ENCODE measurements around the gene NSUN4.
"Not testable (repeated sequence)": the region's sequence is repeated elsewhere in the genome, so short reads cannot be mapped to it uniquely, and the experiment has no call there.

Gene NSUN4

DNA sequence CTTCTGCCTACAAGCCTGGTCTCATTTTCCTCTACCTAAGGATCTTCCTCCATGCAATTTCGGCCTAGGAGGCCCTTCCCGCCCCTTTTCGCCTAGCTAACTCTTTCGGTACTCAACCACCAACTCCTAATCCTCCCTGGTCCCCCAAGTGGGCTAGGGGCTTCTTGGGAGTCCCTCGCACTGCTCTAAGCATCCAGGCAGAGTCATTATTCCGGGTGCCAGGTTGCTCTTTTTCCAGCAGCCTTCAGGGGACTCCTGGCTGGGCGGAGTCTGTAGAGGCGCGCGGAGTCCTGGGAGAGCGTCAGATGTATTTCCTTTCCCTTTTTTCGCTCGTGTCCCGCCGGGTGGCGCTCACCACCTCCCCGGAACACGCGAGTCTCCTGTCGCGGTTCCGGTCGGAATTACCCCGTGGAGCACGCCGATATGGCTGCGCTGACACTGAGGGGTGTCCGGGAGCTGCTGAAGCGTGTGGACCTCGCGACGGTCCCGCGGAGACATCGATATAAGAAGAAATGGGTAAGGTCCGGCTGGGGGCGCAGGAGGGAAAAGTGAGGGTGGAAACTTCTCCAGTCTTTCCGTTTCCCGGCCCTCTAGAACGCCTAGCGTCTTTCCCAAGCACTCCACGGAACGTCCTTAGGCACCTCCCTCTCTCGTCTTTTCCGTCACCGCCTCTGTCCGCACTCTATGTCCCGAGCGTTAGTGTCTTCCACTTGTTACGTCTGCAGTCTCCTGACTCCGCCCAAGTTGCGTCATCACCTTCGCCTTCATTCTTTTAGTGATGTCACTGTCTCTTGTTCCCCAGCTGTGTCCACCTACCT, at the start of gene NSUN4:
Gene NSUN4, plus strand, starts transcription at position 404 of the 818 bp plus-strand sequence. Its CDS starts 20 bp downstream, at position 424.
- peak; percentile 96 for DNase-seq

DNA sequence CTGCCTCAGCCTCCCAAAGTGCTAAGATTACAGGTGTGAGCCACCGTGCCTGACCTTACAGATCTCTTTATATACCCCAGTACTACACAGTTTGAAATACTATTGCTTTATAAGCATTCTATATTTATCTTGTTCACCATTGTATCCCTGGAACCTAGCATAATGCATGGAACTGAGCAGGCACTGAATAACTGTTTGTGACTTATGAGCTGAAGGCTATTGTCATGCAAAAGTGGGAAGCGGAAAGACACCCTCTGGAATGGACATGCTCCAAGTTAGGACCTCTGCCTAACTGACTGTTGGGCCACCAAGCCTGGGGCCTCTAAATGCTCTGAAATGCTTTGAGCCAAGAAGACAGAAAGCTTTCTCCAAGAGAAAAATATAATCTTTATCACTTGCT, 45.3 kb upstream of the NSUN4 start:
- no peak for DNase-seq

DNA sequence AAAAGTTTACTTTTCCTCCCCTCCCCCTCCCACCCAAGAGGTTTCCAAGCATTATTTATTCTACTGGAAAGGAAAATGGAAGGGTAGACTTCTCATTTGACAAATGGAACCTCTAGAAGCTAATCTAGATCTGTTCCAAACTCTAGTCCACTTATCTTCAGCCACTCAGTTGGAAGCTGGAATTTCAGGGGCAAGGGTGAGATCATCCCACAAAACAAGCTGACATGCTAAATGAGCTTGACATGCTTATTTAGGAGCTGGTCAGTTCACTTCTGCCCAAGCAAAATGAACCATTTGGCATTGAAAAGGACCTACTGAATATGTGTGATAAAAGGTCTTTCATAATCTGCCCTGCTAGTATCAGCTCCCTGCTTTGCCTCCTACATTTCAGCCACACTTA, 42.2 kb upstream of the NSUN4 start:
- no peak for DNase-seq

DNA sequence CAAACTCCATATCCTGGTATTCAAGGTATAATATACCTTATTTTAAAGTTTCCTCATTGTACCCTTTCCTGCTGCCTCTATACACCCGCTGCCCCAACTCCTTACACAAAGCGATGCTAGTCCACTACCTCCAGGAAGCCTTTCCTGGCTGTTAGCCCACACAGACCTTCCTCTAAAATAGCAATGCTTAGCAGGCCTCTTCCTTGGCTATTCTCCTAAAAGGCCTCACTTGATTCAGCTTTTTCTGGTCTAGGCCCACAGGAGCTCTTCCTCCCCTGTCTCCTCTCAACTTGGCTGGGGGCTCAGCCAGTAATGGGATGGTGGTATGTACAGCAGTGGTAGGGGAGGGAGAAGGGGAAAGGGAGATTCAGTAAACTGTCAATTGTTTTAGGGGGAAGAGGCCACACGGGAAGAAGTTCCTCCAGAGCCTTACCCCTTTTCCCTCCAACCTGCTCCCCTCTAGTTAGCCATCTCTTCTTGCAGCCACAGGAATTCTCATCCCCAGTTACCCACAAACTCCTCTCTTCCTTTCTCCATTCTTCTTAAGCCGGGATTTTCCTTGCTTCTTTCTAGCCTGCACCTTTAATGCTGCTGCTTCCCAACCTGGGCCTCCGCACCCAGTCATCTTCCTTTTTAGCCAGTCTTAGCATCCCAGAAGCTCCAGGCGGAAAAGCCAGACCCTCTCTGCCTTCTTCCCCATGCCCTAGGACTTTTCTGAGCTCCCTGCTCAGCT, 39.8 kb upstream of the NSUN4 start:
- no peak for DNase-seq

GRCh38 chr1:46301406-46301807, 39.2 kb upstream of the NSUN4 start:
- DNase-seq, result no peak

DNA sequence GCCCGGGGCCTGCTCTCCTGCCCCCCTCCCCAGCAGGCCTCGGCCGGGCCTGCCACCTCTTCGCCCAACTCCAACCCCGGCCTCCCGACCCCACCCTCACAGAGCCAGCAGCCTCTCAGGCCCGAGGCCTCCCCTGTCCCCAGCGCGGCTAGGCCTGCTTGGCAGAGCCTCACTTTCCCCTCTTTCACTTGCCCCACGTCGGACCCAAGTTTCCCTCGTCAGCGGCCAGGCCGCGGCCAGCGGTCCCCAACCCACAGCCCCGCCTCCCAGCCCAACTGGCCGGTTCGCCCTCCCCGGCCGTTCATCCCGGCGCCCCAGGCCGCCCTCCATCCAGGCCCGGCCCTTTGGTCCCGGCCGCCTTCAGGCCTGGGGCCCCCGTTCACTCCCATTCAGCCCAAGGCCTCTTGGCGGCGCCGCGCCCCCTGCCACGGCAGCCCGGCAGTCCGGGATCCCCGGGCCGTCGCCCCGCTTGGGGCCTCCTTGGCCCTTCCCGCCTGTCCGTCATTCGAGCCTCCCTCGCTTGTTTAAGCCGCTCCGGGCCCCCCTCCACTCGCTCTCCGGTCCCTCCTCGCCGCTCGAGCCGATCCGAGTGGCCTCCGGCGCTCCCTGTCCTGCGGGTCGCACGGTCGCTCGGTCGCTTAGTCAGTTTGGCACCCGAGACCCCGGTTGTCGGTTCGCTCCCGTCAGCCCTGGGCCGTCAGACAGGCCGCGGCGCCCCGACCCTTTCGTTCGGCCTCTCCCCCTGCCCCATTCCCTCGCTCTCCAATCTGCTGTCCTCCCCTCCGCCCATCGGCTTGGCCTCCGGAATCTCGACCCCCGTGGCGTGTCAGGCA, 38.6 kb upstream of the NSUN4 start:
- DNase-seq, result peak; percentile 76

DNA sequence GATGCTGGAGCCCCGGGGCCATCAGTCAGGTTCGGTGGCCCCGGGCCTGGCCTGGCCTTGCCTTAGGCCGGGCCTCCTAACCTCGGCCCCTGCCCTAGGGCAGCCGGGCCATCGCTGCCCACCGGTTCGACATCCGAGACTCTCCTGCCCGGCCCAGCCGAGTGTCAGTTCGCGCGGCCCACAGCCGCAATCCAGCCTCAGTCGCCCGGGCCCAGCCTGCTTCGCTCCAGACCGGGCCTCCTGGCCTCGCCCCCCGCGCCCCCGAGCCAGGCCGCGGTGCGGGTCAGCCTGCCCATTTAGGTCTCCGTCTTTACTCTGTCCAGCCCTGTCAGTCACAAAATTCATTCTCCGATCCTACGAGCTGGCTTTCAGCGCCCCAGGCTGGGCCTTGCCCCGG, 38.0 kb upstream of the NSUN4 start:
- no peak for DNase-seq

GRCh38 chr1:46303038-46303871, 37.4 kb upstream of the NSUN4 start, which contains the start of the genes LRRC41 and UQCRH:
Gene LRRC41, minus strand, starts transcription at chr1:46303616. Its CDS starts 294 bp downstream, at chr1:46303322.
Gene UQCRH, plus strand, starts transcription at chr1:46303698. Its CDS starts 69 bp downstream, at chr1:46303767.
- peak; percentile 97 for DNase-seq

- DNase-seq, result no peak
These were observed 36.7 kb upstream of the NSUN4 start for GRCh38 chr1:46303872-46304326.

DNA sequence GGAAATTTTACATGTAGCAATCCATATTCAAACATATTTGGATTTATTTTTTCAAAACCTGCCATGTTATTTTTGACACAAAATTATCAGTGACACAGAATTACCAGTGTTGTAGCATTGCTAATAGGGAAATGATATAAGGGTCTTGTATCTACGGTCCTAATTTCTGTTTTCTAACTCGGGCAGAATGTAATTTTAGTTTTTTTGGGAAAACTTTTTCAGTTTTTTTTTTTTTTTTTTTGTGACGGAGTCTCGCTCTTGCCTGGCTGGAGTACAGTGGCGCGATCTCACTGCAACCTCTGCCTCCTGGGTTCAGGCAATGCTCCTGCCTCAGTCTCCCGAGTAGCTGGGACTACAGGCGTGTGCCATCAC, 34.5 kb upstream of the NSUN4 start:
- DNase-seq, result no peak

DNA sequence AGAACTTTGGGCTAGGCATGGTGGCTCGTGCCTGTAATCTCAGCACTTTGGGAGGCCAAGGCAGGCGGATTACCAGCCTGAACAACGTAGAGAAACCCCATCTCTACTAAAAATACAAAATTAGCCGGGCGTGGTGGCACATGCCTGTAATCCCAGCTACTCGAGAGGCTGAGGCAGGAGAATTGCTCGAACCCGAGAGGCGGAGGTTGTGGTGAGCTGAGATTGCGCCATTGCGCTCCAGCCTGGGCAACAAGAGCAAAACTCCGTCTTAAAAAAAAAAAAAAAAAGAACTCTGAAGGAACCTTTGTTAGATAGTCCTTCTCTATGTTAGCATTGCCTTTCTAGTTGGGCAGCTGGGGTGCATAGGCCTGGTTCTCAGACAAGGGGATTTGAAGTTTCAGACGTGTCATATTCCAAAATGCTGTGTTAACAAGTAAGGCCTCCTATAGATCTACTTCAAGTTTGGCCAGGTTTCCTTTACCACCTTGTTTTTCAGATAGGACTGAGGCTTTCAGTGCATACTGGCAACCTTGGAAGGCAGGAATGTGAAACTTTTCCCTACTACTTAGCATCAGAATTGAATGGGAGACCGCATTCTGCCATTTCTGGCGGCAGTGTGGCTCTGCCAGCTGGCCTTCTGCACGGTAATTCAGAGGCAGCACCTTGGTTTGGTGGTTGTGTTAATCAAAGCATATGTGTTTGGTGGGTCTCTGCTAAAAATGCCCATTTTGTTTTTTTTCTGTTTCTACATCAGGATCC, 31.0 kb upstream of the NSUN4 start:
- DNase-seq, result no peak

DNA sequence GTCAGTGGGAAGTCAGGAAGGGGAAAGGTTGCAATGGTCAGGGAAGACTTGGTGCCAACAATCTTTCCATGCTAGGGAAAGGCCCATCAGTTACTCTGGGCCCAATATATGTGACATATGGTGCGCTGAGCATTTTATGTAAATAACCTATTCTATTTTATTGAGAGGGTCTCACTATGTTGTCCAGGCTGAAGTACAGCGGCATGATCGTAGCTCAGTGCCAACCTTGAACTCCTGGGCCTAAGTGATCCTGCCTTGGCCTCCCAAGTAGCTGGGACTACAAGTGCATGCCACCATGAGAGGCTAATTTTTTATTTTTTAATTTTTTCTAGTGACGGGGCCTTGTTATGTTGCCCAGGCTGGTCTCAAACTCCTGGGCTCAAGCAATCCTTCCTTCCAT, 30.3 kb upstream of the NSUN4 start:
- DNase-seq, result no peak

GRCh38 chr1:46315669-46316403, 24.8 kb upstream of the NSUN4 start:
- no peak for DNase-seq

GRCh38 chr1:46317323-46317722, 23.3 kb upstream of the NSUN4 start:
- DNase-seq, result no peak

DNA sequence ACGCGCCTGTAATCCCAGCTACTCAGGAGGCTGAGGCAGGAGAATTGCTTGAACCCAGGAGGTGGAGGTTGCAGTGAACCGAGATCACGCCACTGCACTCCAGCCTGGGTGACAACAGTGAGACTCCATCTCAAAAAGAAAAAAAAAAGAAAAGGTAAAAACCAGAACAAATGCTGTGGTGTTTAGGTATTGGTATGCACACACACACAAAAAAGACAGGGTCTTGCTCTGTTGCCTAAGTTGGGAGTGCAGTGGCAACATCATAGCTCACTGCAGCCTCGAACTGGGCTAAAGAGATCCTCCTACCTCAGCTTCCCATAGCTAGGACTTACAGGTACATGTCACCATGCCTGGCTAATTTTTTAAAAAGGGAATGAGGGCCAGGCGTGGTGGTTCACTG, 21.3 kb upstream of the NSUN4 start:
- not testable (repeated sequence) for DNase-seq

DNA sequence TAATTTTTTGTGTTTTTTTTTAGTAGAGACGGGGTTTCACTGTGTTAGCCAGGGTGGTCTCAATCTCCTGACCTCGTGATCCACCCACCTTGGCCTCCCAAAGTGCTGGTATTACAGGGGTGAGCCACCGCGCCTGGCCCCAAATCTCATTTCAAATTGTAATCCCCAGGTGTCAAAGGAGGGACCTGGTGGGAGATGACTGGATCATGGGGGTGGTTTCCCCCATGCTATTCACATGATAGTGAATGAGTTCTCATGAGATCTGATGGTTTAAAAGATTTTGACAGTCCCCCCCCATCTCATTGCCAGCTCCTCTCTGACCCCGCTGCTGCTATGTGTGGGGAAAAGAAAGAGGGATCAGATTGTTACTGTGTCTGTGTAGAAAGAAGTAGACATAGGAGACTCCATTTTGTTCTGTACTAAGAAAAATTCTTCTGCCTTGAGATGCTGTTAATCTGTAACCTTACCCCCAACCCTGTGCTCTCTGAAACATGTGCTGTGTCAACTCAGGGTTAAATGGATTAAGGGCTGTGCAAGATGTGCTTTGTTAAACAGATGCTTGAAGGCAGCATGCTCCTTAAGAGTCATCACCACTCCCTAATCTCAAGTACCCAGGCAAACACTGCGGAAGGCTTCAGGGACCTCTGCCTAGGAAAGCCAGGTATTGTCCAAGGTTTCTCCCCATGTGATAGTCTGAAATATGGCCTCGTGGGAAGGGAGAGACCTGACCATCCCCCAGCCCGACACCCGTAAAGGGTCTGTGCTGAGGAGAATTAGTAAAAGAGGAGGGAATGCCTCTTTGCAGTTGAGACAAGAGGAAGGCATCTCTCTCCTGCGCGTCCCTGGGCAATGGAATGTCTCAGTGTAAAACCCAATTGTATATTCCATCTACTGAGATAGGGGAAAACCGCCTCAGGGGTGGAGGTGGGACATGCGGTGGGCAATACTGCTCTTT, 20.4 kb upstream of the NSUN4 start:
- not testable (repeated sequence) for DNase-seq

GRCh38 chr1:46322191-46322590, 18.4 kb upstream of the NSUN4 start:
- not testable (repeated sequence) for DNase-seq

GRCh38 chr1:46325285-46326076, 15.1 kb upstream of the NSUN4 start:
- not testable (repeated sequence) for DNase-seq

Data from OCI-M1 (cell line).